Fibroblast of skin of scalp (primary cell): ENCODE measurements around the gene CAMTA1.

Experiments
- DNase-seq: peaks from one replicate; pipeline ENCODE4 v3.0.0-alpha.2; 2013

Gene CAMTA1

GRCh38 chr1:7265771-7266371 lies 480.6 kb downstream of the CAMTA1 start:
- DNase-seq, result peak; percentile 65

GRCh38 chr1:7266561-7266960 lies 481.3 kb downstream of the CAMTA1 start:
- DNase-seq, result no peak

DNA sequence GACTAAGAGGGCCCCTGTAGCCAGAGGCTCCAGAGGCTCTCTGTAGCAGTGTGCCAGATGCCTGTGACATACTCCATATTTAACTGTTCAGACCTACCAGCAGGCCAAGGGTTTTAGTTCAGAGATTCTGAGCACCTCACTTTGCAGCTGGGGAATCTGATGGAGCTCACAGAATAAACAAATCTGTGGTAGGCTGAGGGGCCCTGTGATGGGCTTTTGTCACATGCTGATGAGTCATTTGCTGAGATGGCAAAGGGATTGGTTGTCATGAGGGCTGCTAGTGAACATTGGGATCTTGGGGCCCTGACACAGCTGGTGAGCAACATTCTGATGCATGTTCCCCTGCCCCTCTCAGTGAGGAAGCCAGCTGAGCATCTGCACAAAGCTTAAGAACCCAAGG lies 482.2 kb downstream of the CAMTA1 start:
- peak; percentile 57 for DNase-seq

DNA sequence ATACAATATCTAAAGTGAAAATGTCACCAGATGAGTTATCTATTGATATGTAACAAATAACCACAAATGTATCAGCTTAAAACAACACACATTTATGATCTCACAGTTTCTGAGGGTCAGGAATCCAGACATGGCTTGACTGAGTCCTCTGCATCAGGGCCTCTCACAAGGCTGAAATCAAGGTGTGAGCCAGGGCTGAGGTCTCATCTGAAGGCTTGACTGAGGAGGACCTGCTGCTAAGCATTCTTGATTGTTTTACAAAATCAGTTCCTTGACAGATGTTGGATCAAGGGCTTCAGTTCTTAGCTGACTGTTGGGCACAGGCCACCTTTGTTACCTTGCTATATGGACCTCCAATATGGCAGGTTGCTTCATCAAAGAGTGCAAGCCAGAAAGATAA lies 483.7 kb downstream of the CAMTA1 start:
- DNase-seq, result no peak

DNA sequence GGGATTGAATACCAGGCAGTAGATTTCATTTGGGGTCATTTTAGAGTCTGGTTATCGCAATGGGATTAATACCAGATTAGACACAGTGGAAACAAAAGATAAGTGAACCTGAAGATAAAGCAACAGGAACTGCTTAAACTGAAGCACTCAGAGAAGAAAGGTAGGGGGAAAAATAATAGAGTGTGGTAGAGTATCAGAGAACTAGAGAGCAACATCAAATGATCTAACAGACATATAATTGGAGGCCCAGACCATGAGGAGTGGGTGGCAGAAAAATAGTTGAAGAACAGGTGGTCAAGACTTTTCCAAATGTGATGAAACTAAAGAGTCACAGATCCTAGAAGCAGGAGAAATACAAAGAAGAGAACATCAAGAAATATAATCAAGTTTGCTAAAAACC lies 484.3 kb downstream of the CAMTA1 start:
- no peak for DNase-seq

DNA sequence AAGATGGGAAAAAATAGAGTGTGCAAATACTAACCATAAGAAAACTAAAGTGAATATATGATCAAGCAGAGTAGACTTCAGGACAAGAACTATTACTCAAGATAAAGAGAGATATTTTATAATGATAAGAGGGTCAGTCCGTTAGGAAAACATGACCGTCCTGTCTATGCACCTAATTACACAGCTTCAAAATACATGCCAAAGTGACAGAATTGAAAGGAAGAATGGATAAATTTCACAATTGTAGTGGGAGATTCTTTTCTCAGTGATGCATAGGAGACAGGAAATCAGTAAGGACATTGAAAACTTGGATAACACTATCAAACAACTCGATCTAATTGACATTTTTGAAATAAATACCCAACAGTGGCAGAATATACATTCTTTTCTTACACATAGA lies 489.0 kb downstream of the CAMTA1 start:
- no peak for DNase-seq

DNA sequence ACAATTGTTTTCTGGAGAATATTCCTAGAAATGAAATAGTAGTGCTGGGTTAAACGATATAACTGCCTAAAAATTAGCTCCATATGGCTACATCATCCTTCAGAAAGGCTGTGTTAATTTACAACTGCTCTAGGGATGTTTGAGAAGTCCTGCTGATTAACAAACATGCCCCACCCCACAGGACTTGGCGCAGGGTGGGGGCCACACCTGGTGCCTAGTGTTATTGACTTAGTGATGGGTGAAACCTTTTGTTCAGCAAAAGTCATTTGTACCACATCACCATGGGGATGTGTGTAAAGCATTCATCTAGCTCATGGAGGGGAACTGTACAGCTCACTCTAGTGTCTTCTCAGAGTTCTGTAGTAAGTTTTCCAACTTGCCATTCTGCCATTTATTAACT lies 492.8 kb downstream of the CAMTA1 start:
- no peak for DNase-seq

GRCh38 chr1:7278827-7279765 lies 493.8 kb downstream of the CAMTA1 start:
- no peak for DNase-seq

- no peak for DNase-seq
Observed at GRCh38 chr1:7279769-7280168, 494.5 kb downstream of the CAMTA1 start.

- DNase-seq, result no peak
Observed at GRCh38 chr1:7280347-7280960, 495.2 kb downstream of the CAMTA1 start.

- peak; percentile 82 for DNase-seq
Observed at GRCh38 chr1:7281821-7282220, 496.6 kb downstream of the CAMTA1 start.

GRCh38 chr1:7284839-7285435 lies 499.7 kb downstream of the CAMTA1 start:
- no peak for DNase-seq

- DNase-seq, result no peak
Observed at GRCh38 chr1:7285856-7286454, 500.7 kb downstream of the CAMTA1 start.

DNA sequence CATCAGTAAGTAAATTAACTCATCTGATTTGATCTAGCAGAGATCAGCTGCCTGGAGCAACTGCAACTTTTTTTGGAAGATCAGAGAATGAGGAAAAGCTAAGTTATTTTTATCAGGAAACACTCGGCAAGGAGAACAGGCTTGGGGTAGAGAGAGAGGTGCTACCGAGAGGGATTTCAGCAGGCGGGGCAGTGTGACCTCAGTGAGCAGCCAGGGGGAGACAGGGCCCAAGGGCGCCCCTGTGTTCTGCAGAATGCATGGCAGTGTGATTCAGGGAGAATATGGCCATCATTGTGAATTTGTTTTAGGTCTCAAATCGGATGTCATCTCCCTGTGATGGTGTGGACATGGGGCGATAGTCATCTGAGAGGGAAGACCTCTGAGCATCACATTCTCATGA lies 501.8 kb downstream of the CAMTA1 start:
- no peak for DNase-seq

GRCh38 chr1:7288992-7289391 lies 503.7 kb downstream of the CAMTA1 start:
- no peak for DNase-seq

- no peak for DNase-seq
Observed at GRCh38 chr1:7289694-7290093, 504.4 kb downstream of the CAMTA1 start.

GRCh38 chr1:7290971-7291970 lies 506.0 kb downstream of the CAMTA1 start:
- DNase-seq, result peak; percentile 72

- DNase-seq, result no peak
Observed at GRCh38 chr1:7292036-7292681, 506.9 kb downstream of the CAMTA1 start.

- peak; percentile 26 for DNase-seq
Observed at GRCh38 chr1:7292714-7293419, 507.6 kb downstream of the CAMTA1 start.
